DMS53 treated with DMSO at 0.1 percent for 48 hours (cell line): ENCODE measurements around the gene PCCA.

ENCODE experiments used
- DNase-seq: peaks from one replicate; lab custom pipeline; 2025; ENCODE audit not compliant: unreplicated experiment; lab: John Stamatoyannopoulos, UW

Gene PCCA

GRCh38 chr13:100454876-100455275 is 366.0 kb downstream of the PCCA start:
- peak; percentile 9 for DNase-seq

GRCh38 chr13:100458673-100459072 is 369.8 kb downstream of the PCCA start:
- DNase-seq = no peak

GRCh38 chr13:100459747-100460146 is 370.9 kb downstream of the PCCA start:
- DNase-seq = no peak

GRCh38 chr13:100460266-100460665 is 371.4 kb downstream of the PCCA start:
- DNase-seq = no peak

- DNase-seq = no peak
Measured at GRCh38 chr13:100460791-100461190, 371.9 kb downstream of the PCCA start.

- no peak for DNase-seq
Measured at GRCh38 chr13:100461309-100462030, 372.6 kb downstream of the PCCA start.

- no peak for DNase-seq
Measured at GRCh38 chr13:100464006-100464405, 375.1 kb downstream of the PCCA start.

- DNase-seq = no peak
Measured at GRCh38 chr13:100465558-100465957, 376.7 kb downstream of the PCCA start.

GRCh38 chr13:100470866-100471505 is 382.1 kb downstream of the PCCA start:
- no peak for DNase-seq

- DNase-seq = no peak
Measured at GRCh38 chr13:100473087-100473486, 384.2 kb downstream of the PCCA start.

- DNase-seq = no peak
Measured at GRCh38 chr13:100473501-100474044, 384.7 kb downstream of the PCCA start.

GRCh38 chr13:100476963-100477362 is 388.1 kb downstream of the PCCA start:
- no peak for DNase-seq

- DNase-seq = no peak
Measured at GRCh38 chr13:100478107-100478809, 389.4 kb downstream of the PCCA start.

GRCh38 chr13:100480676-100481075 is 391.8 kb downstream of the PCCA start:
- DNase-seq = no peak

- no peak for DNase-seq
Measured at GRCh38 chr13:100483139-100483538, 394.2 kb downstream of the PCCA start.

GRCh38 chr13:100483841-100484381 is 395.0 kb downstream of the PCCA start:
- no peak for DNase-seq

GRCh38 chr13:100484702-100485101 is 395.8 kb downstream of the PCCA start:
- DNase-seq = no peak

- DNase-seq = no peak
Measured at GRCh38 chr13:100485265-100485664, 396.4 kb downstream of the PCCA start.

- peak; percentile 51 for DNase-seq
Measured at GRCh38 chr13:100490692-100491091, 401.8 kb downstream of the PCCA start.

- no peak for DNase-seq
Measured at GRCh38 chr13:100491164-100491842, 402.4 kb downstream of the PCCA start.

GRCh38 chr13:100493418-100493817 is 404.5 kb downstream of the PCCA start:
- no peak for DNase-seq
